ENCODE results near the gene BANF2.

- TF ChIP-seq ZNF274 (IDR thresholded peaks at IDR 0.05; ENCODE audit: low read depth, low read length) = no peak
- TF ChIP-seq SUZ12 (IDR thresholded peaks at IDR 0.05; ENCODE audit: extremely low read depth, insufficient read depth, insufficient read length) = no peak
Observed at GRCh38 chr20:17753516-17753915, 53.8 kb downstream of the BANF2 start.
